GM18517 (cell line): ENCODE results near the gene CNGB1.
"Not testable (repeated sequence)": the region's sequence is repeated elsewhere in the genome, so short reads cannot be mapped to it uniquely, and the experiment has no call there.

Experiments used
- ATAC-seq: cut with Tn5 transposase; IDR thresholded peaks from one replicate; pipeline ENCODE4 v1.9.1; 2021; ENCODE audit warnings: mild to moderate bottlenecking, moderate library complexity; ENCODE audit not compliant: unreplicated experiment

The CNGB1 gene

DNA sequence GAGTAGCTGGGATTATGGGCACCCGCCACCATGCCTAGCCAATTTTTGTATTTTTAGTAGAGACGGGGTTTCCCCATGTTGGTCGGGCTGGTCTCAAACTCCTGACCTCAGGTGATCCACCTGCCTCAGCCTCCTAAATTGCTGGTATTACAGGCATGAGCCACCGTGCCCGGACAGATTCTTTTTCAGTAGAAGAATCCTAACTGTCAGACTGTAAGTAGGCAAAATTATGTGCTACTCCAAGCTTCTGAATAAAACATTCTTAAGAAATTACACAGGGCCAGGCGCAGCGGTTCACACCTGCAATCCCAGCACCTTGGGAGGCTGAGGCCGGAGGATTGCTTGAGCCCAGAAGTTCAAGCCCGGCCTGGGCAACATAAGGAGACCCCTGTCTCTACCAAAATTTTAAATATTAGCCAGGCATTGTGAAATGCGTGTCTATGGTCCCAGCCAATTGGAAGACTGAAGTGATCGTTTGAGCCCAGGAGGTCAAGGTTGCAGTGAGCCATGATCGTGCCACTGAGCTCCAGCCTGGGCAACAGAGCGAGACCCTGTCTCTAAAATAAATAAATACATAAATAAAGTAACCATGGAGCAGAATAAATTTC, 101.9 kb downstream of the CNGB1 start:
- ATAC-seq, result no peak

DNA sequence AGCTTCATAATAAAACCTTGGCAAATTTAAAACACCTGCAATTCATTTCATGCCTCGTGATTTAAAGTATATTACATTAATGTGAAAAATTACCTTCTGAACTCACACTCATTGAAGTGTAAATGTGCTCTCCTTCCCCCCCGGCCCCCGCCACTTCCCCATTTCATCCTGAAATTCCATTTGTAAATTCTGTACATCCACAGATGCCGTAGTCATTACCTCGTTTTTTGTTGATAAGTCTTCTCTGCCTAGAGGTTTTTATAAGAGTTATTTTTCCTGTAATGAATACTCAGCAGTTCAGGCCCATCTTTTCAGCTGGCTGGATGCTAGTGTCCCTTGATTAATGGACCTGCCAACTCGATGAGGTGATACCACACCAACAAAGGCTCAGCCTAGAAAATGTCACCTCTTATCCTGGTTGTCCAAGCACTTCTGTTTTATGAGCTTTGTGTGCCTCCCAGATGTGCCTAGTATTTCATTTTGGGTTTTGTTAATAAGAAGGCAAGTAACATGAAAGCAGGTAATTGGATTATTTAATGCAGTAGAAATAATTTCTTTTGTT, 103.8 kb downstream of the CNGB1 start:
- ATAC-seq, result no peak

DNA sequence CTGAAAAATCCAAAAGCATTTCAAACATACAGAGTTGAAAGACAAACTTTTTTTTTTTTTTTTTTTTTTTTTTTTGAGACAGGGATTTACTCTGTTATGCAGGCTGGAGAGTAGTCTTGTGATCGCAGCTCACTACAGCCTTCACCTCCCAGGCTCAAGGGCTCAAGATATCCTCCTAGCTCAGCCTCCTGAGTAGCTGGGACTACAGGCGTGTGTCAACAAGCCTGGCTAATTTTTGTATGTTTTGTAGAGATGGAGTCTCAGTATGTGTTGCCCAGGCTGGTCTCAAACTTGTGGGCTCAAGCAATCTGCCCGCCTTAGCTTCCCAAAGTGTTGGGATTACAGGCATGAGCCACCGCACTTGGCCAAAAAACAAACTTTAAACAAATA, 104.4 kb downstream of the CNGB1 start:
- ATAC-seq, result no peak

DNA sequence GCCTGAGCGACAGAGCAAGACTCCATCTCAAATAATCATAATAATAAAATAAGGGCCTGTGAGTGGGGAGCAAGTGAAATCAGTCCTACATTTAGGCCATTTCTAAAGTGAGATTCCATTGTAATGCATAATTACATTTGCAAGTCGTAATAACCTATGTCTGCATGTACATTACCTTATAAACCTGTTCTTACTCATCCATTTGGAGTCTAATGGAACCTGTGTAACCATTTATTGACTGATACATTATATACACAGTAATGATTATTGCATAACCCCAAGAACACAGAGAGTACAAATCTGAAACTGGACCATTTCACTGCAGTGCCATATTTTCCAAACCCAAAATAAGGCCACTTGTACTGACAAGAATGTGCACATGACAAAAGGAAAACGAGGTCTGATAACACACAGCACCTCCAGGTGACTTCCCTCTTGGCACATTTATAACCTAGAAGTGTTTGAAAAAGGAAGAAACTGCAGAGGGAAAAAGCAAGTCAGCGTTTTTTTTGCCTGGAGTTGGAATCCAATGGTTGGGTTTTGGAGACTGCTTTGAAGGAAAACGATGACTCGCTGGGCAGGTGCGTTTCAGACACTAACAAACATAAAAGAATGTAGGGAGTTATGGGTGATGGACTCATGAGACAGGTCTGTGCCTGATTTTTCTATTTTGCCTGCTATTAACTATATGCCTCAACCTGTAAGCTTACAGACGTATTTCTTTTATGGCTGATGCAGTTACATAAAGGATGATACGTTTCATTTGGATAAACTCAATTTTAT, 105.0 kb downstream of the CNGB1 start:
- ATAC-seq, result no peak

DNA sequence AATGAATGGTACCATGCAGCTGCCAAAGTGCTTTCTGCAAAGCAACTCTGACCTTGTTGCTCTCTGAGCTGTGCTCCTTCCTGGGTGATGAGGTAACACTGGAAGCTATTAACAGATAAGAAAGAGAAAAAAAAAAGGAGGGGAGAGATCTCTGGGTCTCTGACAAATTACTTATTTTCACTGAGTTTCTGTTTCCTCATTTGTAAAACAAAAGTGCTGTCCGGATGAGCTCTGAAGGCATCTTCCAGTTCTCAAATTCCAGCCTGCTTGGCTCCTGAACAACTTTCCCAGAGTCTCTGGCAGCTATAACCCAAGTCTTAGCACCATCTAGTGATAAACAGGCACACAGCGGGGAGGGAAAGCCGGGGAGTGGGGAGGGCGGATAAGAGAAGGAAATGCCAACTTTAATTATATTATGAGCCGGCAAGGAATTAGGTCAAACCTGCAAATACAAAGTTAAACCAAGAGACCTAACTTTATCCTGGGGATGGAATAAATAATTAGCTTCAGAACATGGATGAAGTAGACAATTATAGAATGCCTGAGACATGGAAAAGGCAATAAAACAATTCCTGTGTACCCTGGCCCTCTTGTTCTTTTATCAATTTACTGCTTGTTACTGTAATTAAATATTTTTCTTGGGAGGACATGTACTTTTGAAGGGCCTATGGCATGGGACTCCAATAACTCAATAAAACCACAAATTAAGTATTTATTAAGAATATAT, 107.3 kb downstream of the CNGB1 start:
- ATAC-seq, result no peak

DNA sequence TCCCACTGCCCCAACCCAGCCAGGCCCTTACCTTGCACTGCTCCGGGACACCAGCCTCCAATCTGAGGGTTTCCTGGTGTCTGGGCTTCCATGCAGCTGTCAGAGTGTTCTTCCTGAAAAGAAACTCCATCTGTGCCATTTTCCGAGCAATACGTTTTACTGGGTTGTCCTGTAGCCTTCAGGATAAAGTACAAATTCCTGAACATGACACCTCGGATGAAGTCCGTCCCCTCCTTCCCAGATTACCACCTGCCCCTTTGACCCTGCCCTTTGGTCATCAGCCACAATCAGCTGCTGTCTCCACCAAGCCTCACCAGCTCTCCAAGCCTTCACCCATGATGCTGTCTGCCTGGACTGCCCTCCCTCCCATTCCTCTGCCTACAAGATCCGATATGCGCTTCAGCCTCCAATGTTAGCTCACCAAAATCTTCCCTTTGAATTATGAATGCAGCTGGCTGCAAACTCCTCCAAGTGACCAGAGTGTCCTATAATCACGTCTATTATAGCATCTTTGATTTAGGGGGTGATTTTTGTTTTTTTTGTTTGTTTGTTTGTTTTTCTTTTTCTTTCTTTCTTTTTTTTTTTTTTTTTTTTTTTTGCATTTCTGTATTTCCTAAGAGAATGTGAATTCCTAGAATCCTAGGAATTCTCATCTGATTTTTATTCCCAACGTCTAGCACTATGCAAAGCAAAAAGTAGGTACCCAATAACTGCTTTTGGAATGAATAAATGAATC, 108.1 kb downstream of the CNGB1 start:
- no peak for ATAC-seq

DNA sequence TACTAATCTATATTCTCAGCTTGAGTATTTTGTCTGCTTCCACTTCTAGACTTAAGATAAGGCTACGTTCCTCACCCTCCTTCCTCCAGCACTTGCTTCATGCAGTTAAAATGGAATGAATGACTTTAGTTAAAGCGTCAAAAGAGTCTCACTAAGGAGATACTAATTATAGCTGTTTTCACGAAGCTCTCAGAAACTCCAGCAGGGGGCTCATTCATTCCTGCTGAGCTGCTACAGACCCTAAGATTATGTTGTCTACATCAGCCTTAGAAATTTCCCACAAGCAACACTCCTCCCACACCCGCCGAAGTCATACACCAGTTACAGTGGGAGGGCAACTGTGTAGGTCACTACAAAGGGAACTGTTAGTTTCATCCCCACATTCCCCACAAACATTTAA, 111.6 kb downstream of the CNGB1 start:
- ATAC-seq, result no peak

DNA sequence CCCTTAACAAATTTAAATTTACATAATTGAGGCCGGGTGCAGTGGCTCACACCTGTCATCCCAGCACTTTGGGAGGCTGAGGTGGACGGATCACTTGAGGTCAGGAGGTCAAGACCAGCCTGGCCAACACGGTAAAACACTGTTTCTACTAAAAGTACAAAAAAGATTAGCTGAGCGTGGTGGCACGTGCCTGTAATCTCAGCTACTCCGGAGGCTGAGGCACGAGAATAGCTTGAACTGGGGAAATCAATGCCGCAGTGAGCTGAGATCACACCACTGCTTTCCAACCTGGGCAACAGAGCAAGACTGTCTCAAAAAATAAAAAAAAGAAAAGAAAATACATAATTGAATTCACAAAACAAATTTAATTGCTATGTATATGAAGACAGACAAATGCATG, 112.3 kb downstream of the CNGB1 start:
- no peak for ATAC-seq

DNA sequence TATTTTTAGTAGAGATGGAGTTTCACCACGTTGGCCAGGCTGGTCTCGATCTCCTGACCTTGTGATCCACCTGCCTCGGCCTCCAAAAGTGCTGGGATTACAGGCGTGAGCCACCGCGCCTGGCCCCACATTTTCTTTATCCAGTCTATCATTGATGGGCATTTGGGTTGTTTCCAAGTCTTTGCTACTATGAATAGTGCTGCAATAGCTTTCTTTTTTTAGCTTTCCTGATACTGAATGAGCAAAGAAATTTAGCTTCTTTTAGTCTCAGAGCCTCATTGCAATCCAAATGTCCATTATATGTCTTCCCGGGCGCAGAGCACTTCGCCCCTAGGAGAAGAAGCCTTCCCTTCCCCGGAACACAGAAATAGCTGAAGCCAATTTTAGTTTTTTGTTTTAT, 112.9 kb downstream of the CNGB1 start:
- ATAC-seq, result not testable (repeated sequence)

DNA sequence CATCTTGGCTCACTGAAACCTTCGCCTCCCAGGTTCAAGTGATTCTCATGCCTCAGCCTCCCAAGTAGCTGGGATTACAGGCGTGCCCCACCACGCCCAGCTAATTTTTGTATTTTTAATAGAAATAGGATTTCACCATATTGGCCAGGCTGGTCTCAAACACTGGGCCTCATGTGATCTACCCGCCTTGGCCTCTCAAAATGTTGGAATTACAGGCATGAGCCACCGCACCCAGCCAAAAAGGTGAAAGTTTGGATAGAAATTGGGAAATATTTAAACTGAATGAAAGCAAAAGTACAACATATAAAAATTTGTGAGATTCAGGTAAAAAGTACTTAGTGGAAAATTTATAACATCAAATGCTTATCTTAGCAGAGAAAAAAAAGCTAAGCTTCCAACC, 115.7 kb downstream of the CNGB1 start:
- ATAC-seq, result no peak

DNA sequence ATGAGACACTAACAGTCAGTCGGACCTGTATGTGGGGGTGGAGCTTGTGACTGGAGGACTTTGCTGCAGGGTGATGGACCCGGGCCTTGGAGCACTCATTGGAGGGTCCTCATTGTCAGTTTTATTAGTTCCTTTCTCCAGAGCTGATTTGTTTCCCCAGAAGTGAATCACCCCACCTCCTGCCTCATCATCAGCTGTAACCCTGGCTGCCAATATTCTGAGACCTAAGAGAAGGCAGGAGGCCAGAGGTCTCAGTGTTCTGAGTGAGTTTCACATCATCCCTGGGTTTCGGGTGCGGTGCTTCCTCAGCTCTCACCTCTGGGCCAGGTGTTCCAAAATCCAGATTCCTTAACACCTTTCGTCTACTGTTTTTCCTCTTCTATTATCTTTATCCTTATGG, 118.7 kb downstream of the CNGB1 start:
- ATAC-seq, result no peak

DNA sequence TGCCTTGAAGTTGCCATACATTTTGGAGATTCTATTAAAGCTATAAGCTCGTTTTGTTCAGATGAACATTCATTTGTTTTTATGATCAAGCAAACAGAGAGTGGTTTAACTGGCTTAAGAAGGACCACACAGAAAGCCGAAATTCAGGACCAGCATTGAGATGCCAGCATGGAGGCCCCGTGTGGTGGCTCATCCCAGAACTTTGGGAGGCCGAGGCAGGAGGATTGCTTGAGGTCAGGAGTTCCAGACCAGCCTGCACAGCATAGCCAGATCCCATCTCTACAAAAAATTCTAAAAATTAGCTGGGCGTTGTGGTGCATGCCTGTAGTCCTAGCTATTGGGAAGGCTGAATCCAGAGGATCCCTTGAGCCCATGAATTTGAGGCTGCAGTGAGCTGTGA, 122.7 kb downstream of the CNGB1 start:
- no peak for ATAC-seq

DNA sequence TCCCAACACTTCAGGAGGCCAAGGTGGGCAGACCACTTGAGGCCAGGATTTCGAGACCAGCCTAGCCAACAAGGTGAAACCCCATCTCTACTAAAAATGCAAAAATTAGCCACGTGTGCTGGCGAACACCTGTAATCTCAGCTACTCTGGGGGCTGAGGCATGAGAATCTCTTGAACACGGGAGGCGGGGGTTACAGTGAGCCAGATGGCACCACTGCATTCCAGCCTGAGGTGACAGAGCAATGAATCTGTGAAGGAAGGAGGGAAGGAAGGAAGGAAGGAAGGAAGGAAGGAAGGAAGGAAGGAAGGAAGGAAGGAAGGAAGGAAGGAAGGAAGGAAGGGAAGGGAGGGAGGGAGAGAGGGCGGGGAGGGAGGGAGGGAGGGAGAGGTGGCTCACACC, 124.0 kb downstream of the CNGB1 start:
- not testable (repeated sequence) for ATAC-seq

DNA sequence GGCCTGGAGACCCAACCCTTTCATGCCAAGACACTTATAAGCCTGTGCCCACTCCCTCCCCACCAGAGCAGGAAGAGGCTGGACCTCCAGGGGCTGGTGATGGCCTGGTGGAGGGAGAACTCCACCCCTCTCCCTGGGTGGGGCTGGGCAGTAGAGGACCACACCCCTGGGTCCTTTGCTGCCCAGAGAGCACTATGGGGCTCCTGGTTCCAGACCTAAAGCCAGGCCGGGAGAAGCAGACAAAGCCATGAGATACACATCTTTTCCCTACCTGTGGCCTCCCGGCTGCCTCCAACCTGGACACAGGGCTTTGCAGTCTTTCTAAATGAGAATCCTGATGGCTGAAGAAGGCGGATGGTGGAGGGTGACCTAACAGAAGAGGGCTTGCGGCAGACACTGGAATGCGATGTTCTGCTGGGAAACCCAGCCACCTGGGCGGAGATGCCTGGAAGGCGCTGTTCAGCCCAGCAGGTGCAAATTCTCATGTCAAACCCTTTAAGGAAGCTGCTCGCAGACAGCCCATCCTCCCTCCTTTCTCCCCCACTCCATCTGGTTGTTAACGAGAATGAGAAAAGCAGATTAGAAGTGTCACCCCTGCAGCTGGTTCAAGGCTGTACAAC, 124.7 kb downstream of the CNGB1 start:
- no peak for ATAC-seq

DNA sequence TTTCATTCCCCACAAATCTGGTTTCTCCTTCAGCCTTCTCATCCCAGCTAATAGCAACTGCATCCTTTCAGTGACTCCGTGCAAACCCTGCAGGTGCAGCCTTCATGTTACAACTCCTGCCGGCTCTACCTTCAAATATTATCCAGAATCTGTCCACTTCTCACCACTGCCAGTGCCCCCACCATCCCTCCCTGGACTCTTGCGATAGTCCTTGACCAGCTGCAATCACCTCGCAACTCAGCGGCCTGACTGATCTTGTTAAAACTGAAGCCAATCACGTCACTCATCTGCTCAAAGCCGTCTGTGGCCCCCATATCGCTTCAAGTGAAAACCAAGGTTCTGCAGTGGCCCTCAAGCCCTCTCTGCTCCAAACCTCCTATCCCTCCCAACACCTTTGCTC, 125.8 kb downstream of the CNGB1 start:
- ATAC-seq, result no peak

DNA sequence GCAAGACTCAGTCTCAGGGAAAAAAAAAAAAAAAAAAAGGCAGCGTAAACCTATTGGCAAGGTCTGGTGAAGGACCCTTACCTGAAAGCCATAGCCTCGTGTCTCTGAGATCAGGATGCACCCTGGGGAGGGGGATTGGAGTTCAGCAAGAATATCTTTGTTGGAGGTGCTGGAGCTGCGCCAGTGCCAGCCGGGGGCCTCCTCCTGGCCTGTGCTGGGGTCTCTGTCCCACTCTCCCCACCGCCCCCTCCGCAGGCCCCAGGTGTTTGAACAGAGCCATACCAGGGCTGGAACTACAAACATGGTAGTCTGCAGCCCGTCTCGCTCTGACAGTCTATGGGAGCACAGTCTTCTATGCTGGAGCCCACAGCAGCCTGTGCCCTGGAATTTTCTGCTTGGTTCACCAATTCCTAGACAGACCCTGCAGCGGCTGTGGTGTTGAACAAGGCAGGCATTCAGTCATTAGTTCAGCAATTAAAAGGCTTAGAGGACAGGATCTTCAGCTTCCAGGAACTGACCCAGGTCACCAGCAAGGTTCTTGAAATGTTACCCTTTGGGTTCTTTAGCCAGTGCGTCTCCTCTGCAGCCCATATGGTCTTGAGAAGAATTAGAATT, 126.4 kb downstream of the CNGB1 start:
- no peak for ATAC-seq

DNA sequence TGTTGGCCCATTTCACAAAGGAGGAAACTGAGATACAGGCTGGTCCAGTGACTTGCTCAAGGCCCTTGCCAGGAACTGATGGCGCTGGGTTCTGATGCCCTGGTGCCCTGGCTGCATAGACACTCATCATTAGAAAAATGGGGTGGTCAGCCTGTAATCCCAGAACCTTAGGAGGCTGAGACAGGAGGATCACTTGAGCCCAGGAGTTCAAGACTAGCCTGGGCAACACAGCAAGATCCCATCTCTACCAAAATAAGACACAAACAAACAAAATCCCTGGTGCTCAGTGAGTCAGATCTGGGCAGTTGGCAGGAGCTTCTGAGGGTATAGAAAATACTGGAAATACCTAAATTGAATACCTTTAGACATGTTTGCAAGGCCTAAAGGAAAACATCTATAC, 127.5 kb downstream of the CNGB1 start:
- ATAC-seq, result no peak

DNA sequence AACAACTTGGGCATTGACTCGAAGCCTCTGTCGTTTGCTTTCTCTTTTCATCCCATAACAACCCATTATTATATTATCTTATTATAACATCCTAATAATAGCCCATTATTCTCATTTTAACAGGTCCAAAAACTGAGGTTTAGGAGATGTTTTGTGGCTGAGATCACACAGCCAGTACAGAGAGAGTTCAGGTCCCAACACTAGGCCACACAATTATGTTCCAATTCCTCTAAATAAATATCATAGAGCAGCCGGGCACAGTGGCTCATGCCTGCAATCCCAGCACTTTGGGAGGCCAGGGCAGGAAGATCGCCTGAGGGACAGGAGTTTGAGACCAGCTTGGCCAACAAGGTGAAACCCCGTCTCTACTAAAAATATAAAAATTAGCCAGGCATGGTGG, 128.3 kb downstream of the CNGB1 start:
- ATAC-seq, result no peak

DNA sequence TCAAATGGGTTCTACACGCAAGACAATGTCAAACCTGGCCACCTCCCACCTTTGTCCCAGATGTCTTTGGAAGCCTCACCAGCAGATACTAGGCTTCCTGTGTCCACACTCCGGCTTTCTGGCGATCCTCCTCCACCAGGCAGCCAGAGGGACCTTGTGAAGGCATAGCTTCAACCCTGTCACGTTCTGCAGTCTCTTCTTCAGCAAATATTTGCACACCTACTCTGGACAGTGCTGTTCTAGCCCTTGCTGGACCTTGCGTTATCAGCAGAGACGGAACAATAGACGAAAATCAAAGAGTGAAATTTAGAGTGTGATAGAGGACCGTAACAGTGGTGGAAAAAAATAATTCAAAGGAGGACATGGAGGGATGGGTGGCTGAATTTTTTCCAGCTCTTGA, 130.1 kb downstream of the CNGB1 start:
- no peak for ATAC-seq

DNA sequence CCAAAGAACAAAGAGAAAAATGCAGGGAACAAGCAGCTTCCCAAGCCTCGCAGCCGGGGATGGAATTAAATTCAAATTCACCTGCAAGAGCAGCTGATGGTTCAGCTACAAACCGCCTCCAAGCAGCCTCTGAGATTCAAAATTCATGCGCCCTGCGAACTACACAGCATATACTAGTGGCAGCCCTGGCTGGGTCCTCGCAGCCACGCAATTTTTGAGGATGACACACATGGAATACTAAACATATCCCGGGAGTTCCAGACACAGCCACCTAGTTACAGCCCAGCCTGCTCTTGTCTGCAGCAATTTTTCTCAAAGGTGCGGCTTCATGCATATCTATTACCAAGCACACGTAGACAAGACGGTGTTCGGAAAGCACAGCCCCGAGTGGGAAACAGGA, 132.8 kb downstream of the CNGB1 start:
- ATAC-seq, result no peak
